ES-I3 (cell line): ENCODE measurements around the gene NT5DC3.

ENCODE experiments used
- H3K36me3 ChIP-seq: 2 replicates; pipeline ENCODE4 v1.6.1; 2013; ENCODE audit warnings: mild to moderate bottlenecking, low read length, control low read depth, moderate library complexity; ENCODE audit not compliant: insufficient read depth
- H3K4me1 ChIP-seq: 2 replicates; pipeline ENCODE4 v1.6.1; 2013; ENCODE audit warnings: mild to moderate bottlenecking, control low read depth, low read length; ENCODE audit not compliant: insufficient read depth
- H3K9ac ChIP-seq: 2 replicates; pipeline ENCODE4 v1.6.1; 2013; ENCODE audit warnings: low read depth, mild to moderate bottlenecking, low read length, moderate library complexity
- H3K9me3 ChIP-seq: 2 replicates; pipeline ENCODE4 v1.6.1; 2013; ENCODE audit warnings: mild to moderate bottlenecking, low read length, moderate library complexity; ENCODE audit not compliant: control insufficient read depth, insufficient read depth

Gene NT5DC3

DNA sequence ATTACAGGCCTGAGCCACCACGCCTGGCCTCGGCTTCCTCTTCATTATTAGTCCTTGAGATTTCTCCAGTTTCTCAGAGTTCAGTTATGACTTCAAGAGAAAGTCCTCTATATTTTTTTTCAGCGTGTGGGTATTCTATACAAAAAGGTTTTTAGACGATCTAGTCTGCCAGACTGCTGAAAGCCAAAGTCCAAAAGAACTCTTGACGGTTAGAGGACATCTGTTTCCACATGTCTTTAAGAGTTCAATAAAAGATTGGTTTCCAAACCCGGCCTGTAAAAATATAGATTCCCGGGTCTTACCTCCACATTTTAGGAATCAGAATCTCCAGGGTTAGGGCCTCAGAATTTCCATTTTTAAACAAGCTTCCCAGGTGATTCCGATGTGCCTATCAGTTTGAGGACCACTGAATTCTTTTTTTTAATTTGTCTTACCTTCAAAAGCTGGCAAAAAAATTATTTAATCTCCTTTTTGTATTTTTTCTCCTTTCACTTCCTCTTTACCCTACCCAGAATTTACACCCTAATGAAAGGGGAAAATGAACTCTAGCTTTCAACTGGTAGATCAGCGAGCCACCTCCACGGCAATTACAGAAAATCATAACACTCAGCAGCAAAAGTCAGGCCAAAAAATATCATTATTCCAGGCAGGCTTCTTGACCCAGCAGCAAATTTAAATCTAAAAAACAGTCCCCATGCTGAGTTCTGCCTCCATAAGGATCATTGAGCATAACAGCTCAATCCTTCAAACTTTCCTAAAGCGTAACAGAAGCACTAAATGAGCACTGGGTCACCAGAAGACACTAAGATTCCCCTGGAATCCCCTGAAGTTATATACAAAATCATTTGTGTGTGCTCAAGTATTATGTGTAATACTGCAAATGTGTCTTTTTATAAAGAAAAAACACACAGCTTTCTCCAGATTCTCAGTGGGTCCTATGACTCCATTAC is 8.7 kb downstream of the NT5DC3 start:
- Histone ChIP-seq H3K4me1 (peaks cover 3% of the 10 kb centered on the region), H3K9ac (no peak overlapping the region), H3K9me3 (no peaks in the 10 kb centered on the region; the same call in none of the 2 replicates), H3K36me3 (no peaks in the 10 kb centered on the region)

GRCh38 chr12:103830730-103831320 is 10.2 kb downstream of the NT5DC3 start:
- Histone ChIP-seq H3K4me1 (peaks cover 3% of the 10 kb centered on the region), H3K9me3 (no peaks in the 10 kb centered on the region; the same call in none of the 2 replicates), H3K9ac (no peak overlapping the region), H3K36me3 (no peaks in the 10 kb centered on the region)

GRCh38 chr12:103830025-103830725 is 10.9 kb downstream of the NT5DC3 start:
- no peaks in the 10 kb centered on the region; the same call in none of the 2 replicates for H3K9me3 ChIP-seq
- no peak overlapping the region for H3K9ac ChIP-seq
- H3K4me1 ChIP-seq: peaks cover 3% of the 10 kb centered on the region
- H3K36me3 ChIP-seq: no peaks in the 10 kb centered on the region

GRCh38 chr12:103829092-103829491 is 11.9 kb downstream of the NT5DC3 start:
- Histone ChIP-seq H3K9me3 (no peaks in the 10 kb centered on the region; the same call in none of the 2 replicates), H3K9ac (no peak overlapping the region), H3K4me1 (peaks cover 7% of the 10 kb centered on the region), H3K36me3 (no peaks in the 10 kb centered on the region)

DNA sequence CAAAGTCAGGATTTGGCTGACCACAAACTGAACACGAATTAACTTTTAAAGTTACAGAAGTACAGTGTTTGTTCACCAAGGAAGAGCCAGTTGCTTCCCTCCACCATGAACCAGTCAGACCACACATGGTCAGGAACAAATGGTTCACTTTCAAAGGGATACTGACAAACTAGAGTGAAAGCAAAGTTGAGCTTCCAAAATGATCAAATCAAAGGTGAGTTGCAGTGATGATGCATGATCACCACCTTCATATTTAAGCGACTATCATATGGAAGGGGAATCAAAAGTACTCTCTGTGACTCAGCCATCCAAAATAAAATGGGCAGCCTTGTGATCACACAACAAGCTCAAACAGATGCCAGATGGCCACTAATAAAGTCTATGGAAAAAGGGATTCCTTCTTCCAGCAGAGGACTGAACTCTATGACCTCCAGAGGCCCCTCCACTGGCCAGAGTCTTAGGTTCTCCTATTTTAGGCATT is 13.1 kb downstream of the NT5DC3 start:
- H3K9ac ChIP-seq: no peak overlapping the region
- H3K36me3 ChIP-seq: no peaks in the 10 kb centered on the region
- H3K4me1 ChIP-seq: peaks cover 7% of the 10 kb centered on the region
- H3K9me3 ChIP-seq: no peaks in the 10 kb centered on the region; the same call in none of the 2 replicates

GRCh38 chr12:103824845-103825244 is 16.2 kb downstream of the NT5DC3 start:
- H3K36me3 ChIP-seq: no peaks in the 10 kb centered on the region
- no peak overlapping the region for H3K9ac ChIP-seq
- H3K9me3 ChIP-seq: no peaks in the 10 kb centered on the region
- peaks cover 7% of the 10 kb centered on the region; the same call in 1 of the 2 replicates for H3K4me1 ChIP-seq

- H3K4me1 ChIP-seq: peaks cover 7% of the 10 kb centered on the region; the same call in 1 of the 2 replicates
- H3K9ac ChIP-seq: no peak overlapping the region
- no peaks in the 10 kb centered on the region for H3K36me3 ChIP-seq
- no peaks in the 10 kb centered on the region for H3K9me3 ChIP-seq
These were observed 16.7 kb downstream of the NT5DC3 start for GRCh38 chr12:103824290-103824689.

- H3K9ac ChIP-seq: no peak overlapping the region
- H3K9me3 ChIP-seq: no peaks in the 10 kb centered on the region
- peaks cover 7% of the 10 kb centered on the region; the same call in 1 of the 2 replicates for H3K4me1 ChIP-seq
These were observed 17.2 kb downstream of the NT5DC3 start for GRCh38 chr12:103823871-103824270.

GRCh38 chr12:103821773-103822172 is 19.3 kb downstream of the NT5DC3 start:
- no peak overlapping the region for H3K9ac ChIP-seq
- no peaks in the 10 kb centered on the region for H3K36me3 ChIP-seq
- H3K4me1 ChIP-seq: peaks cover 3% of the 10 kb centered on the region; the same call in 1 of the 2 replicates
- H3K9me3 ChIP-seq: no peaks in the 10 kb centered on the region

More at GRCh38 chr12:103823871-103824270, 17.2 kb downstream of the NT5DC3 start:
- no peaks in the 10 kb centered on the region for H3K36me3 ChIP-seq

GRCh38 chr12:103820881-103821489 is 20.0 kb downstream of the NT5DC3 start:
- Histone ChIP-seq H3K36me3 (no peaks in the 10 kb centered on the region), H3K9me3 (no peaks in the 10 kb centered on the region), H3K9ac (no peak overlapping the region), H3K4me1 (peaks cover 3% of the 10 kb centered on the region; the same call in 1 of the 2 replicates)

GRCh38 chr12:103820361-103820760 is 20.7 kb downstream of the NT5DC3 start:
- H3K36me3 ChIP-seq: no peaks in the 10 kb centered on the region
- no peaks in the 10 kb centered on the region for H3K9me3 ChIP-seq
- H3K4me1 ChIP-seq: peaks cover 3% of the 10 kb centered on the region; the same call in 1 of the 2 replicates
- no peak overlapping the region for H3K9ac ChIP-seq

DNA sequence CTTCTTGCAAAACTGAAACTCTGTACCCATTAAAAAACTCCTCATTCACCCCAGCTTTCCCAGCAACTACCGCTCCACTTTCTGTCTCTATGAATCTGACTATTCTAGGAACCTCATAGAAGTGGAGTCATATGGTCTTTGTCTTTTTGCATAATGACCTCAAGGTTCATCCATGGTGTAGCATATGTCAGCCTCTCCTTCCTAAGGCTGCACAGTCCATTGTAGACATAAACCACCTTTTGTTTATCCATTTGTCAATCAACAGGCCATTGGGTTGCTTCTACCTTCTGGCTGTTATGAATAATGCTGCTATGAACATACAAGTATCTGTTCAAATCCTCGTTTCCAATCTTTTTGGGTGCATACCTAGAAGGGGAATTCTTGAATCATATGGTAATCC is 21.1 kb downstream of the NT5DC3 start:
- Histone ChIP-seq H3K4me1 (peaks cover under 1% of the 10 kb centered on the region; the same call in 1 of the 2 replicates), H3K9ac (no peak overlapping the region), H3K9me3 (no peaks in the 10 kb centered on the region), H3K36me3 (no peaks in the 10 kb centered on the region)

- Histone ChIP-seq H3K36me3 (no peaks in the 10 kb centered on the region), H3K9me3 (no peaks in the 10 kb centered on the region), H3K4me1 (no peaks in the 10 kb centered on the region)
These were observed 21.7 kb downstream of the NT5DC3 start for GRCh38 chr12:103819312-103819711.

DNA sequence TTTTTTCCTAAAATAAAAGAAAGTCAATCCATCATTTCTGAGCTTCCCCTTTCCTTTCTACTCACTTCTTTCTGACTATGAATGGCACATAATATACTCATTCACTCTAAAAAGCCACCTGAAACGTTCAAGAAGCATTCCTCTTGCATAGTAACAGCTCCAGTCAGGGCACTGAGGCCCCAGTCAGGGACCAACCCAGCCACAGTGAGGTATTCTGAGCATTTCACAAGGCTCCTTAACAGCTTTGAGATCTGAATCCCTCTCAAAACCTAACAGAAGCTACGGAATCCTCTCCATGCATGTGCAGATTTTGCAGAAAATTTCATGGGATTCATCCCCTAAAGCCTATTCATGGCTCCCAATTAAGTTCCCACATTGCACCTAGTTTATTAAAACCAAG is 23.2 kb downstream of the NT5DC3 start:
- H3K9ac ChIP-seq: no peak overlapping the region
- no peaks in the 10 kb centered on the region for H3K4me1 ChIP-seq
- H3K9me3 ChIP-seq: no peaks in the 10 kb centered on the region
- no peaks in the 10 kb centered on the region for H3K36me3 ChIP-seq

More at GRCh38 chr12:103819312-103819711, 21.7 kb downstream of the NT5DC3 start:
- no peak overlapping the region for H3K9ac ChIP-seq
